GM12873 (cell line): Measurements from ENCODE around the gene KCNC3.

ENCODE experiments used
- CTCF ChIP-seq: IDR thresholded peaks from 2 replicates; pipeline ENCODE4 v1.5.1; 2012; ENCODE audit warnings: low read depth, mild to moderate bottlenecking, moderate library complexity, low read length, control low read depth; ENCODE audit not compliant: insufficient read depth; ENCODE audit errors: missing control alignments

KCNC3 gene

DNA sequence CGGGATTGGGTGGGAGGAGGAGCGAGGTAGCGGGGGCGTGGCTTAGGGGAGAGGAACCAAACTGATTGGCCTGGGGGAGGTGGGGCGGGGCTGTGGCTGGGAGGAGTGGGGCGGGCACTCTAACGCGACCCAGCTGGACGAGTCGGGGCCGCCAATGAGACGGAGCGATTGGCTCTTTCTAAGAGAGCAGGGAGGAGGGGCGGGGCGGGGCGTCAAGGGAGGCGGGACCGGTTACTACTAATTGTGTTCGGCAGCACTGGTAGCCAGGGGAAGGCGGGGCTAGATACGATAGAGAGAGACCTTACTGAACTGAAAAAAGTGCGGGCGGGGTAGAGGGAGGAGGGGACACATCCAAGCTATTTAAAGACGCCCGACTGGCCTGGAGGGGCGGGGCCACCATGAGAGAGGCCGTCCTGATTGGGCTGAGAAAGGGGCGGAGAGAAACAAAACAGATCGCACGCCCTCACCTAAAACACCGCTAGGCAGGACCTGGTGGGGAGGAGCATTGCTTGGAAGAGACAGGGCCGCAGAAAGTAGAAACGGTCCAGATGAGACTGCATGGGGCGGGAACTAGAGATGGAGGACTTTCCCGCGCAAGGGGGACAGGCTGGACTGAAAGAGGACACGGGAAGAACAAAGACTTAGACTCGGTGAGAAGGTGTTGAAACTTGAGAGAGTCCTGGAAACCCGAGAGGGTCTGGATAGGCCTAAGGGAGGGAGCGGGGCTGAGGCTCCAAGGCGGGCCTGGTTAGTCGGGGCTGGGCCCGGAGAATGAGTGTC is at the start of gene KCNC3:
TSS of gene KCNC3 (minus strand) at position 232 of the 780 bp plus-strand sequence. CDS start 295 bp downstream, outside the sequence.
- no peak for TF ChIP-seq CTCF

GRCh38 chr19:50378863-50379236 is 49.7 kb upstream of the KCNC3 start:
- no peak for TF ChIP-seq CTCF

DNA sequence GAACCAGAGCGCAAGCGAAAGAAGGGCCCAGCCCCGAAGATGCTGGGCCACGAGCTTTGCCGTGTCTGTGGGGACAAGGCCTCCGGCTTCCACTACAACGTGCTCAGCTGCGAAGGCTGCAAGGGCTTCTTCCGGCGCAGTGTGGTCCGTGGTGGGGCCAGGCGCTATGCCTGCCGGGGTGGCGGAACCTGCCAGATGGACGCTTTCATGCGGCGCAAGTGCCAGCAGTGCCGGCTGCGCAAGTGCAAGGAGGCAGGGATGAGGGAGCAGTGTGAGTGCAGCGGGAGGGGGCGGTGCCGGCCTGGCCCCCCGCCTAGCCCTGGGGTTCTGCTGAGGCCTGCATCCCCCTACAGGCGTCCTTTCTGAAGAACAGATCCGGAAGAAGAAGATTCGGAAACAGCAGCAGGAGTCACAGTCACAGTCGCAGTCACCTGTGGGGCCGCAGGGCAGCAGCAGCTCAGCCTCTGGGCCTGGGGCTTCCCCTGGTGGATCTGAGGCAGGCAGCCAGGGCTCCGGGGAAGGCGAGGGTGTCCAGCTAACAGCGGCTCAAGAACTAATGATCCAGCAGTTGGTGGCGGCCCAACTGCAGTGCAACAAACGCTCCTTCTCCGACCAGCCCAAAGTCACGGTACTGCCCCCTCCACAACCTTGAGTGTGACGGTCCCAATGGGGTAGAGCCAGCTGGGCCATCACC is 49.1 kb upstream of the KCNC3 start:
- TF ChIP-seq CTCF, result no peak

DNA sequence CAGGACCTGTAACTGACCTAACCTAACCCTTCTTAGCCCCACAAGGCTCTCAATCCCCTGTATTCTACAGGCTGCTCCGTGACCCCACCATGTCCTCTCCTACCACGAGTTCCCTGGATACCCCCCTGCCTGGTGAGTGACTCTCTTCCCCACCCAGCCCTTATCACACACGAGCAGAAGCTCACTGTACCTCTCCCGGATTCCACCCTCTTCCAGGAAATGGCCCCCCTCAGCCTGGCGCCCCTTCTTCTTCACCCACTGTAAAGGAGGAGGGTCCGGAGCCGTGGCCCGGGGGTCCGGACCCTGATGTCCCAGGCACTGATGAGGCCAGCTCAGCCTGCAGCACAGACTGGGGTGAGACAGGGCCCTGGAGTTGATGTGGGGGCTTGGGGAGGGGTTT is 48.3 kb upstream of the KCNC3 start:
- TF ChIP-seq CTCF, result no peak

- no peak for TF ChIP-seq CTCF
Measured at GRCh38 chr19:50377051-50377461, 47.9 kb upstream of the KCNC3 start.

DNA sequence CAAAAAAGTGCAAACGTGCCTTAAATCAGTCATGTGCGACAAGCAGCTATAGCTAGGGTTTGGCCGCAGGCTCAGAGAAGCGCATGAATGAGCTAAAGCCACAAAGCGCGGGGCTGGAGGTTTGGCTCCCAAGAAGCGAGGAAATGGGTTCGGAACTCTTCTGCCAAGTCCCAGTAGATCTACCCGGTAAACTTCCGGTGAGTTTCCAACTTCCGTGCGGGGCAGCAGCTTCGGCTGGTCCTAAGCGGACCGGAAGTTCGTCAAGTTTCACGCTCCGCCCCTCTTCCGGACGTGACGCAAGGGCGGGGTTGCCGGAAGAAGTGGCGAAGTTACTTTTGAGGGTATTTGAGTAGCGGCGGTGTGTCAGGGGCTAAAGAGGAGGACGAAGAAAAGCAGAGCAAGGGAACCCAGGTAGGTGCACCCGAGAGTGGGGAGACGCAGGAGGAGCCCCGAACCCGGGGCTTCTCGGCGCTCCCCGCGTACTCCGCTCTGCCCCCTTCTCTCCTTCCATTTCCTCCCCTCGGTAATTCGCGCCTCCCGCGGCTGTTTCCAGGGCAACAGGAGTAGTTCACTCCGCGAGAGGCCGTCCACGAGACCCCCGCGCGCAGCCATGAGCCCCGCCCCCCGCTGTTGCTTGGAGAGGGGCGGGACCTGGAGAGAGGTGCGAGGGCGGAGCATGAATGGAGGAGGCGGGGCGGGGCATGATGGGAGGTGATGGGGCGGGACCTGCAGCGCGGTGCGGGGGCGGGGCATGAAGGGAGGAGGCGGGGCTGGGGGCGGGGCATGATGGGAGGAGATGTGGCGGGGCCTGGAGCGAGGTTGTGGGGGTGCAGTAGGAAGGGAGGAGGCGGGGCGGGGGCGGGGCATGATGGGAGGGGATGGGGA is 47.2 kb upstream of the KCNC3 start, which contains the start of gene NR1H2:
TSS of gene NR1H2 (plus strand) at position 292 of the 885 bp plus-strand sequence. CDS start 1,149 bp downstream, outside the sequence.
- TF ChIP-seq CTCF, result no peak

GRCh38 chr19:50371914-50372475 is 42.8 kb upstream of the KCNC3 start:
- TF ChIP-seq CTCF, result no peak
